Epithelial cell of esophagus (primary cell): ENCODE data around the gene CFAP74.

Experiments used
- DNase-seq: peaks from one replicate; pipeline ENCODE4 v3.0.0; 2010; ENCODE audit warnings: low read depth
- H3K4me3 ChIP-seq: 2 replicates; pipeline ENCODE4 v1.5.1; 2011; ENCODE audit warnings: mild to moderate bottlenecking, low read length, control low read depth
- CTCF ChIP-seq: IDR thresholded peaks from 2 replicates; pipeline ENCODE4 v1.5.1; 2011; ENCODE audit warnings: low read depth, mild to moderate bottlenecking, low read length, control low read depth, inconsistent platforms; ENCODE audit not compliant: insufficient read depth; ENCODE audit errors: missing control alignments

The CFAP74 gene

DNA sequence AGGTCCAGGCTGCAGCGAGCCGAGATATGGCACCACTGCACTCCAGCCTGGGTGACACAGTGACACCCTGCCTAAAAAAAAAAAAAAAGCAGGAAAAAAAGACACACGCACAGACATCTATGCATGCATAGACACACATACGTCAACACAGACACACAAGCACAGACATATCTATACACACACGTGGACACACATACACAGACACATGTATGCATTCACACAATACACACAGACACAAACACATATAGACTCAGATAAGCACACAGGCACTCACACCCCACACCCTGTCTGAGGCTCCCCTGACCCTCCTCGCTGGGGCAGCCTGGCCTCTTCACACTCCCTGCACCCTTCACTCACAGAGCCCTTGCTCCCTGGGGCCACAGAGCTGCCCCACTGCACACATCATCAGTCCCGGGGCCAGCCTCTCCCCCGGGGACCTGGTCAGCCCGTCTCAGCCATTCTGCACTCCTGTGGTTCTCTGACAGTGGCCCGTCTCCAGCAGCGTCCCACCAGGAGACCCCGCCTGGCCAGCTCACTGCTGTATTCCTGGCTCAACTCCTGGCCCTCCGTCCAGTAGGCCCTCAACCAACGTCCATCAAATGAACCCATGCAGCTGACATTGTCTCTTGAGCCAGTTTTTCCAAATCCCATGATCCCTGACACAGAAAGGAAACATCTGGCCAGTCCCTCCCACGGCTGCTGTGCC is 42.0 kb upstream of the CFAP74 start:
- no peak overlapping the region for H3K4me3 ChIP-seq
- DNase-seq = no peak
- TF ChIP-seq CTCF = no peak

GRCh38 chr1:2044510-2045319 is 41.1 kb upstream of the CFAP74 start:
- H3K4me3 ChIP-seq = peak overlapping the region; percentile 15
- peak; percentile 55 for DNase-seq
- peak; percentile 48 for TF ChIP-seq CTCF

DNA sequence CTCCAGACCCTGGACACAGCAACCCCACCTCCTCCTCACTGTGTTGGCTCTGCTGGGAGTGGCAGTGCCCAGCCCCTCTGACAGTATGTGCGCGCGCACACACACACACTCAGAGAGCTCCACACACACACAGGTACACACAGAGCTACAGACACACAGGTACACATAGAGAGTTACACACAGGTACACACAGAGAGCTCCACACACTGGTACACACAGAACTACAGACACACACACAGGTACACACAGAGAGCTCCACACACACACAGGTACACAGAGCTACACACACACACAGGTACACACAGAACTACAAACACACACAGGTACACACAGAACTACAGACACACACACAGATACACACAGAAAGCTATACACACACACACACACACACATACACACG is 40.3 kb upstream of the CFAP74 start:
- TF ChIP-seq CTCF = no peak
- DNase-seq = no peak
- no peak overlapping the region for H3K4me3 ChIP-seq

DNA sequence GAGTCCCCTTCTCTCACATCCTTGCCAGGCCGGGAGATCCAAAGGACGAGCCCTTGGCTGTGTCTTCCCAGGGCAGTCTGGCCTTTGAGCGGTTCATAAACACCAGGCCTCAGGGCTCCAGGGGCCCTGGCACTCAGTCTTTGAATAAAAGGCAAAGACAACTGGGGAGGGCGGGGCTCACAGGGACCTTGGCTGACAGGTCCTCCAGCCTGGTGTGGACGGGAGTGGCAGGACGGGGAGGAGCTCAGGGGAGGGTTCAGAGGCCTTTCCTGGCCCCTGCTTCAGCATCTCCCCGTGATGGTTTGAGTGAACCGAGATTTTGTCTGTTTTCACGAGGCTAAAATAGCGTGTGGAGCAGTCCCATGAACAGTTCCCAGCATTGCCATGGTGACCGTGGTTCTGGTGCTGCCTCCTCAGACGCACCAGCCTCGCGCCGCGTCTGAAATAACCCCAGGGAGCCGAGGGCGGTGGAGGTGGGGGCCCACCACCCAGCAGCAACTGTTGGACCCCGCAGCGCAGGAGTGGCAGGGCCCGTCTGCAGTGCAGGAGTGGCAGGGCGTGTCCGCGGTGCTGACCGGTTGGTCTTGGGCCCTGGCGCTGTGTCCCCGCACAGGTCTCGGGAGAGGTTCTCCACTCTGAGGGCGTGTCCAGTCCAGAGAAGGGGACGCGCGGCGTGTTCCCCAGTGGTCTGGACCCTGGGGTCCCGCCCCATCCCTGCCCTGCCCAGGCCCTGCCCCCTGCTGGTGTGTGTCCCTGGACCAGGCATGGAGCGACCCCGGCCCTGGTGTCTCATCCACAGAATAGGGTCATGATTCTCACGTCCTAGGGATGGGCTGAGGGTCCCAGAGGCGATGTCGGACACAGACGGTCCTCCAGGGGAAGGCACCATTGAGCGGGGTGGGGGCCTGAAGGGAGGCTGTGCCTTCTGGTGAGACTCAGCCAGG is 39.5 kb upstream of the CFAP74 start:
- TF ChIP-seq CTCF = no peak
- DNase-seq = no peak
- no peak overlapping the region for H3K4me3 ChIP-seq

GRCh38 chr1:2041887-2042286 is 38.3 kb upstream of the CFAP74 start:
- TF ChIP-seq CTCF = no peak
- no peak overlapping the region for H3K4me3 ChIP-seq
- DNase-seq = no peak

GRCh38 chr1:2041305-2041704 is 37.7 kb upstream of the CFAP74 start:
- no peak for DNase-seq
- TF ChIP-seq CTCF = no peak
- H3K4me3 ChIP-seq = no peak overlapping the region
